ENCODE results near the gene LPAR5.

Gene LPAR5

GRCh38 chr12:6620885-6621274, 14.9 kb downstream of the LPAR5 start:
- no peak for TF ChIP-seq CTCF (IDR thresholded peaks at IDR 0.05; ENCODE audit: low read depth, low read length)

GRCh38 chr12:6620137-6620884, 15.4 kb downstream of the LPAR5 start:
- no peak for DNase-seq (ENCODE audit: extremely low read depth, low read depth)
- peak; percentile 42 for TF ChIP-seq CTCF (IDR thresholded peaks at IDR 0.05; ENCODE audit: low read depth, low read length)

More at GRCh38 chr12:6620885-6621274, 14.9 kb downstream of the LPAR5 start:
- DNase-seq (ENCODE audit: extremely low read depth, low read depth): no peak

GRCh38 chr12:6618483-6619225, 17.1 kb downstream of the LPAR5 start:
- no peak for TF ChIP-seq CTCF (IDR thresholded peaks at IDR 0.05; ENCODE audit: low read depth, low read length)

GRCh38 chr12:6615802-6616201, 20.0 kb downstream of the LPAR5 start:
- DNase-seq (ENCODE audit: extremely low read depth, low read depth): no peak
- no peak for TF ChIP-seq CTCF (IDR thresholded peaks at IDR 0.05; ENCODE audit: low read depth, low read length)

More at GRCh38 chr12:6618483-6619225, 17.1 kb downstream of the LPAR5 start:
- no peak for DNase-seq (ENCODE audit: extremely low read depth, low read depth)

GRCh38 chr12:6614513-6615172, 21.1 kb downstream of the LPAR5 start:
- no peak for DNase-seq (ENCODE audit: extremely low read depth, low read depth)
- no peak for TF ChIP-seq CTCF (IDR thresholded peaks at IDR 0.05; ENCODE audit: low read depth, low read length)

GRCh38 chr12:6613776-6614512, 21.8 kb downstream of the LPAR5 start:
- DNase-seq (ENCODE audit: extremely low read depth, low read depth): peak; percentile 89
- TF ChIP-seq CTCF (IDR thresholded peaks at IDR 0.05; ENCODE audit: low read depth, low read length): peak; percentile 10; the same call in 1 of the 2 replicates
